Natural killer cell (primary cell): ENCODE measurements around the gene HIP1R. TPM values are rescaled to one million over a fixed set of nuclear protein-coding genes. Genes with fewer than 3 reads are reported as not detected.
A peak's percentile ranks its signal among the peaks of the same experiment; 100 is the strongest.

ENCODE experiments used
- ATAC-seq, 3 donors: fragments of 150-1000 bp in 2 of 3; fragments of 200-7000 bp in 1 of 3; cut with Tn5 transposase; 1 replicate in 1 of 3; 2 replicates in 2 of 3; pipeline ENCODE4 v1.10.0; 2021; ENCODE audit warnings: mild to moderate bottlenecking in 2 of 3, moderate library complexity in 2 of 3
- DNase-seq, 2 donors: peaks; one replicate each; pipeline versions ENCODE4 v3.0.0 to v3.0.0-alpha.2; 2013 to 2021; ENCODE audit warnings: mixed read lengths in 1 of 2
- H3K27ac ChIP-seq: one replicate; pipeline ENCODE4 v1.5.1; 2013; ENCODE audit warnings: mild to moderate bottlenecking, low read length
- H3K27me3 ChIP-seq: one replicate; pipeline ENCODE4 v1.6.1; 2013; ENCODE audit warnings: low read length; ENCODE audit not compliant: control insufficient read depth, insufficient read depth
- H3K36me3 ChIP-seq: one replicate; pipeline ENCODE4 v1.6.1; 2013; ENCODE audit warnings: low read length; ENCODE audit not compliant: control insufficient read depth, insufficient read depth
- H3K4me1 ChIP-seq: one replicate; pipeline ENCODE4 v1.6.1; 2013; ENCODE audit warnings: low read length; ENCODE audit not compliant: control insufficient read depth, insufficient read depth
- H3K4me3 ChIP-seq: one replicate; pipeline ENCODE4 v1.5.1; 2013; ENCODE audit warnings: low read length
- H3K9me3 ChIP-seq: one replicate; pipeline ENCODE4 v1.6.1; 2013; ENCODE audit warnings: low read length; ENCODE audit not compliant: control insufficient read depth, insufficient read depth
- H3K27ac Mint-ChIP-seq, 2 donors: one replicate each; pipeline ENCODE4 v1.8.0; 2022; ENCODE audit warnings: mild to moderate bottlenecking in 2 of 2, mixed read lengths in 2 of 2, moderate library complexity in 1 of 2
- H3K27me3 Mint-ChIP-seq, 2 donors: one replicate each; pipeline ENCODE4 v1.8.0; 2022; ENCODE audit warnings: low read depth in 2 of 2, mixed read lengths in 2 of 2
- H3K36me3 Mint-ChIP-seq: one replicate; pipeline ENCODE4 v1.8.0; 2022; ENCODE audit warnings: mixed read lengths
- H3K4me1 Mint-ChIP-seq, 2 donors: one replicate each; pipeline ENCODE4 v1.8.0; 2022; ENCODE audit warnings: mixed read lengths in 2 of 2
- H3K4me3 Mint-ChIP-seq: one replicate; pipeline ENCODE4 v1.8.0; 2022; ENCODE audit warnings: mild to moderate bottlenecking, moderate library complexity, mixed read lengths
- H3K9me3 Mint-ChIP-seq, 2 donors: one replicate each; pipeline ENCODE4 v1.8.0; 2022; ENCODE audit warnings: mixed read lengths in 2 of 2
- CTCF ChIP-seq: fragments of 200-600 bp; IDR thresholded peaks from one replicate; pipeline ENCODE4 v1.8.0; 2022; ENCODE audit warnings: antibody characterized with exemption
- WGBS: methylation state at CpG from one replicate; pipeline ENCODE4 v1.1.7; 2013; ENCODE audit warnings: missing lambda C conversion rate; ENCODE audit not compliant: insufficient coverage; 5-methylcytosine and 5-hydroxymethylcytosine counted together
- intact Hi-C: fragments of 100-400 bp; cut with micrococcal nuclease; formaldehyde crosslinking; loops from one replicate; pipeline ENCODE4 v1.14.2; 2022
- total RNA-seq, 4 donors: library from RNA; stranded (reverse); fragments of 120-200 nt in 1 of 4; gene quantifications; one replicate each; pipeline versions ENCODE4 v1.2.3 to v1.2.4, GENCODE V29; 2013 to 2022

The HIP1R gene
- total RNA-seq, 3 donors from 2014 or later (not counting 1 experiment from before 2014, with no cell fraction given) = 78.6 to 93.1 (median 85.5) TPM

GRCh38 chr12:122855071-122855829, 20.0 kb downstream of the HIP1R start:
- DNase-seq (no peak), ATAC-seq (no peak)
- Histone ChIP-seq H3K4me3 (no peak overlapping the region), H3K36me3 (peaks cover 28% of the 10 kb centered on the region), H3K9me3 (no peaks in the 10 kb centered on the region), H3K4me1 (peaks cover 7% of the 10 kb centered on the region), H3K27ac (no peak overlapping the region), H3K27me3 (no peaks in the 10 kb centered on the region)
- TF ChIP-seq CTCF = no peak
- 94% methylated on average over 24 of the region's 24 CpGs for WGBS
- H3K4me3 Mint-ChIP-seq = no peak overlapping the region
- H3K9me3 Mint-ChIP-seq = no peaks in the 10 kb centered on the region
- intact Hi-C loops = no loop called here
- H3K36me3 Mint-ChIP-seq = no peaks in the 10 kb centered on the region
- no peak overlapping the region for H3K27ac Mint-ChIP-seq
- peaks cover 0 to 6% of the 10 kb centered on the region in 2 donors for H3K4me1 Mint-ChIP-seq
- no peaks in the 10 kb centered on the region for H3K27me3 Mint-ChIP-seq

- no peak for DNase-seq
- Histone ChIP-seq H3K36me3 (peaks cover 23% of the 10 kb centered on the region), H3K27ac (no peak overlapping the region), H3K4me3 (no peak overlapping the region), H3K27me3 (no peaks in the 10 kb centered on the region), H3K9me3 (no peaks in the 10 kb centered on the region), H3K4me1 (peaks cover 15% of the 10 kb centered on the region)
- no peaks in the 10 kb centered on the region for H3K9me3 Mint-ChIP-seq
- ATAC-seq = no peak
- no peak for TF ChIP-seq CTCF
- H3K27me3 Mint-ChIP-seq = no peaks in the 10 kb centered on the region
- intact Hi-C loops = no loop called here
- 96% methylated on average over 40 of the region's 40 CpGs for whole genome bisulfite sequencing
- H3K27ac Mint-ChIP-seq = no peak overlapping the region
- H3K36me3 Mint-ChIP-seq = no peaks in the 10 kb centered on the region
- no peak overlapping the region for H3K4me3 Mint-ChIP-seq
- peaks cover 0 to 8% of the 10 kb centered on the region in 2 donors for H3K4me1 Mint-ChIP-seq
These were observed 20.9 kb downstream of the HIP1R start for GRCh38 chr12:122855928-122856831.

- H3K36me3 Mint-ChIP-seq = no peaks in the 10 kb centered on the region
- no peak overlapping the region for H3K27ac Mint-ChIP-seq
- no peaks in the 10 kb centered on the region for H3K9me3 Mint-ChIP-seq
- DNase-seq = no peak
- H3K27me3 Mint-ChIP-seq = no peaks in the 10 kb centered on the region
- no peak for TF ChIP-seq CTCF
- Histone ChIP-seq H3K27me3 (no peaks in the 10 kb centered on the region), H3K9me3 (no peaks in the 10 kb centered on the region), H3K4me3 (no peak overlapping the region), H3K27ac (no peak overlapping the region), H3K4me1 (peaks cover 15% of the 10 kb centered on the region), H3K36me3 (peaks cover 28% of the 10 kb centered on the region)
- peak in 1 of 3 donors; percentile 16 for ATAC-seq
- peaks cover 0 to 8% of the 10 kb centered on the region in 2 donors for H3K4me1 Mint-ChIP-seq
- intact Hi-C loops = no loop called here
- 93% methylated on average over 24 of the region's 24 CpGs for WGBS
- H3K4me3 Mint-ChIP-seq = no peak overlapping the region
These were observed 21.9 kb downstream of the HIP1R start for GRCh38 chr12:122856999-122857671.
